ENCODE results near the gene SOX6.
"Not testable (repeated sequence)": the region's sequence is repeated elsewhere in the genome, so short reads cannot be mapped to it uniquely, and the experiment has no call there.

Gene SOX6

GRCh38 chr11:16380941-16381568, 24.7 kb upstream of the SOX6 start:
- H3K4me1 ChIP-seq: no peaks in the 10 kb centered on the region
- TF ChIP-seq CTCF (IDR thresholded peaks at IDR 0.05): no peak
- H3K9ac ChIP-seq: no peak overlapping the region
- H3K4me2 ChIP-seq (ENCODE audit: low read length): no peak overlapping the region
- no peak overlapping the region for H2AFZ ChIP-seq
- no peak overlapping the region for H3K4me3 ChIP-seq (ENCODE audit: low read depth, low read length)
- no peak overlapping the region for H3K27ac ChIP-seq
- H3K79me2 ChIP-seq: no peaks in the 10 kb centered on the region
- H3K36me3 ChIP-seq (ENCODE audit: control insufficient read depth, insufficient read depth, low read length): no peaks in the 10 kb centered on the region
- no peaks in the 10 kb centered on the region for H3K27me3 ChIP-seq (ENCODE audit: control insufficient read depth, insufficient read depth, low read length)
- H3K9me3 ChIP-seq (ENCODE audit: control insufficient read depth, low read length): no peaks in the 10 kb centered on the region

- Histone ChIP-seq H3K36me3 (ENCODE audit: control insufficient read depth, insufficient read depth, low read length) (no peaks in the 10 kb centered on the region), H3K4me1 (no peaks in the 10 kb centered on the region), H3K27ac (no peak overlapping the region), H3K4me2 (ENCODE audit: low read length) (no peak overlapping the region), H3K27me3 (ENCODE audit: control insufficient read depth, insufficient read depth, low read length) (no peaks in the 10 kb centered on the region), H3K79me2 (no peaks in the 10 kb centered on the region), H3K4me3 (ENCODE audit: low read depth, low read length) (no peak overlapping the region), H3K9ac (no peak overlapping the region), H3K9me3 (ENCODE audit: control insufficient read depth, low read length) (no peaks in the 10 kb centered on the region), H2AFZ (no peak overlapping the region)
- no peak for TF ChIP-seq CTCF (IDR thresholded peaks at IDR 0.05)
Observed at GRCh38 chr11:16378906-16379305, 22.6 kb upstream of the SOX6 start.

GRCh38 chr11:16377746-16378145, 21.4 kb upstream of the SOX6 start:
- TF ChIP-seq CTCF (IDR thresholded peaks at IDR 0.05): no peak
- Histone ChIP-seq H3K9ac (no peak overlapping the region), H2AFZ (no peak overlapping the region), H3K4me3 (ENCODE audit: low read depth, low read length) (no peak overlapping the region), H3K79me2 (no peaks in the 10 kb centered on the region), H3K27ac (no peak overlapping the region), H3K4me1 (no peaks in the 10 kb centered on the region), H3K4me2 (ENCODE audit: low read length) (no peak overlapping the region), H3K27me3 (ENCODE audit: control insufficient read depth, insufficient read depth, low read length) (no peaks in the 10 kb centered on the region), H3K9me3 (ENCODE audit: control insufficient read depth, low read length) (no peaks in the 10 kb centered on the region), H3K36me3 (ENCODE audit: control insufficient read depth, insufficient read depth, low read length) (no peaks in the 10 kb centered on the region)

- not testable (repeated sequence) for H3K4me3 ChIP-seq (ENCODE audit: low read depth, low read length); H2AFZ ChIP-seq; H3K4me1 ChIP-seq; H3K9me3 ChIP-seq (ENCODE audit: control insufficient read depth, low read length); H3K27ac ChIP-seq; H3K27me3 ChIP-seq (ENCODE audit: control insufficient read depth, insufficient read depth, low read length); H3K36me3 ChIP-seq (ENCODE audit: control insufficient read depth, insufficient read depth, low read length); H3K9ac ChIP-seq; H3K4me2 ChIP-seq (ENCODE audit: low read length); H3K79me2 ChIP-seq
Observed at GRCh38 chr11:16375664-16376063, 19.3 kb upstream of the SOX6 start.

GRCh38 chr11:16373768-16374167, 17.4 kb upstream of the SOX6 start:
- H3K79me2 ChIP-seq: no peaks in the 10 kb centered on the region
- H3K4me3 ChIP-seq (ENCODE audit: low read depth, low read length): no peak overlapping the region
- no peaks in the 10 kb centered on the region for H3K27me3 ChIP-seq (ENCODE audit: control insufficient read depth, insufficient read depth, low read length)
- no peak overlapping the region for H3K9ac ChIP-seq
- no peak overlapping the region for H2AFZ ChIP-seq
- H3K36me3 ChIP-seq (ENCODE audit: control insufficient read depth, insufficient read depth, low read length): no peaks in the 10 kb centered on the region
- no peaks in the 10 kb centered on the region for H3K4me1 ChIP-seq
- no peak for TF ChIP-seq CTCF (IDR thresholded peaks at IDR 0.05)
- no peak overlapping the region for H3K4me2 ChIP-seq (ENCODE audit: low read length)
- H3K9me3 ChIP-seq (ENCODE audit: control insufficient read depth, low read length): no peaks in the 10 kb centered on the region
- H3K27ac ChIP-seq: no peak overlapping the region

Measured in parathyroid adenoma (tissue), 2 donors.